Activated CD4-positive, CD25-positive, alpha-beta regulatory T cell treated with anti-CD3 and anti-CD28 coated beads, Interleukin-2, amount 50 U/mL, for 16 hours (primary cell): ENCODE measurements around the gene ASB6.
"Not testable (repeated sequence)": the region's sequence is repeated elsewhere in the genome, so short reads cannot be mapped to it uniquely, and the experiment has no call there.

Experiments
- DNase-seq: peaks from one replicate; pipeline ENCODE4 v3.0.0-alpha.2; 2020; ENCODE audit warnings: low read depth, low spot score

ASB6 gene

GRCh38 chr9:129644365-129644764 lies 2.4 kb upstream of the ASB6 start:
- no peak for DNase-seq

GRCh38 chr9:129643706-129644105 lies 1.8 kb upstream of the ASB6 start:
- no peak for DNase-seq

- DNase-seq, result no peak
Measured at GRCh38 chr9:129640871-129641749, 841 bp downstream of the ASB6 start.

- no peak for DNase-seq
Measured at GRCh38 chr9:129640086-129640870, 1.7 kb downstream of the ASB6 start.

- DNase-seq, result no peak
Measured at GRCh38 chr9:129639756-129640085, 2.2 kb downstream of the ASB6 start.

- no peak for DNase-seq
Measured at GRCh38 chr9:129639034-129639630, 2.8 kb downstream of the ASB6 start.

GRCh38 chr9:129637673-129638439 lies 4.1 kb downstream of the ASB6 start:
- DNase-seq, result no peak

GRCh38 chr9:129637102-129637501 lies 4.8 kb downstream of the ASB6 start:
- DNase-seq, result no peak

GRCh38 chr9:129636343-129636742 lies 5.6 kb downstream of the ASB6 start:
- not testable (repeated sequence) for DNase-seq

GRCh38 chr9:129635099-129636065 lies 6.6 kb downstream of the ASB6 start:
- no peak for DNase-seq

- no peak for DNase-seq
Measured at GRCh38 chr9:129633848-129634247, 8.1 kb downstream of the ASB6 start.

- DNase-seq, result no peak
Measured at GRCh38 chr9:129633207-129633606, 8.7 kb downstream of the ASB6 start.

GRCh38 chr9:129632460-129632859 lies 9.5 kb downstream of the ASB6 start:
- no peak for DNase-seq

GRCh38 chr9:129631674-129632129 lies 10.2 kb downstream of the ASB6 start:
- DNase-seq, result no peak

GRCh38 chr9:129630967-129631673 lies 10.8 kb downstream of the ASB6 start:
- no peak for DNase-seq

GRCh38 chr9:129629251-129629820 lies 12.6 kb downstream of the ASB6 start:
- DNase-seq, result no peak

- no peak for DNase-seq
Measured at GRCh38 chr9:129628709-129629108, 13.2 kb downstream of the ASB6 start.

GRCh38 chr9:129627556-129628440 lies 14.2 kb downstream of the ASB6 start:
- DNase-seq, result no peak
